Neural progenitor cell (in vitro differentiated cells): ENCODE data around the gene DLG2.

ENCODE experiments used
- EZH2 ChIP-seq: fragments of 200-600 bp; sonication (generic); IDR thresholded peaks from 2 replicates; pipeline ENCODE4 v1.6.1; 2017; ENCODE audit warnings: antibody characterized with exemption, mild to moderate bottlenecking, moderate library complexity
- EZH2phosphoT487 ChIP-seq: fragments of 200-600 bp; sonication (generic); IDR thresholded peaks from 2 replicates; pipeline ENCODE4 v1.6.1; 2017; ENCODE audit warnings: antibody characterized with exemption
- TF ChIP-seq, protein P1 (sequence below): fragments of 200-600 bp; sonication (generic); IDR thresholded peaks from 2 replicates; pipeline ENCODE4 v1.5.1; 2017; ENCODE audit warnings: antibody characterized with exemption, mild to moderate bottlenecking

DNA sequence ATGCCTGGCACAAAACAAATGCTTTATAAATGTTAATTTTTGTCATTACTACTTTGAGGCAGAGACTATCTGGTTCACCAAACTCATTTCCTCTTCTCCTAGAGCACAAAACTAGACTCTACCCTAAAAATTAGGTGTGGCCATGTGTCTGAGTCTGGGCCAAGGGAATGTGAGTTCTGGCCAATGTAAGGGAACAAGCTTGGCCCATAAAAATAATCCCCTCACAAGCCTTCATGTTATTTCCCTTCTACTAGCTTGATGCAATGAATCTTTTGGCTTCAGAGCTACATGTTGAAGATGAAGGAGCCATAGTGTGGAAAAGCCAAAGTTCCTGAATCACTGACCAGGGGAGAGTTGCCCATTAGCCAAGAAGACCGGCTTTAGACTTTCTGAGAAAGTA, 1934.5 kb downstream of the DLG2 start:
- TF ChIP-seq, protein P1, sequence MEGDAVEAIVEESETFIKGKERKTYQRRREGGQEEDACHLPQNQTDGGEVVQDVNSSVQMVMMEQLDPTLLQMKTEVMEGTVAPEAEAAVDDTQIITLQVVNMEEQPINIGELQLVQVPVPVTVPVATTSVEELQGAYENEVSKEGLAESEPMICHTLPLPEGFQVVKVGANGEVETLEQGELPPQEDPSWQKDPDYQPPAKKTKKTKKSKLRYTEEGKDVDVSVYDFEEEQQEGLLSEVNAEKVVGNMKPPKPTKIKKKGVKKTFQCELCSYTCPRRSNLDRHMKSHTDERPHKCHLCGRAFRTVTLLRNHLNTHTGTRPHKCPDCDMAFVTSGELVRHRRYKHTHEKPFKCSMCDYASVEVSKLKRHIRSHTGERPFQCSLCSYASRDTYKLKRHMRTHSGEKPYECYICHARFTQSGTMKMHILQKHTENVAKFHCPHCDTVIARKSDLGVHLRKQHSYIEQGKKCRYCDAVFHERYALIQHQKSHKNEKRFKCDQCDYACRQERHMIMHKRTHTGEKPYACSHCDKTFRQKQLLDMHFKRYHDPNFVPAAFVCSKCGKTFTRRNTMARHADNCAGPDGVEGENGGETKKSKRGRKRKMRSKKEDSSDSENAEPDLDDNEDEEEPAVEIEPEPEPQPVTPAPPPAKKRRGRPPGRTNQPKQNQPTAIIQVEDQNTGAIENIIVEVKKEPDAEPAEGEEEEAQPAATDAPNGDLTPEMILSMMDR, result no peak
- no peak for TF ChIP-seq EZH2
- no peak for TF ChIP-seq EZH2phosphoT487
